ENCODE results near the gene POC1A. TPM values are rescaled to one million over a fixed set of nuclear protein-coding genes. Genes with fewer than 3 reads are reported as not detected.
"Not testable (repeated sequence)": the region's sequence is repeated elsewhere in the genome, so short reads cannot be mapped to it uniquely, and the experiment has no call there.

Gene POC1A
- total and polyA plus RNA-seq, 9 donors, result 3.1 to 7.5 (median 5.6) TPM

GRCh38 chr3:52052831-52053306 is 101.4 kb downstream of the POC1A start:
- H3K4me1 ChIP-seq (ENCODE audit: control insufficient read depth, insufficient read depth, low read length), result peaks cover 63% of the 10 kb centered on the region
- H3K4me3 ChIP-seq (ENCODE audit: low read length), result peak overlapping the region; percentile 25
- no peaks in the 10 kb centered on the region for H3K9me3 ChIP-seq (replicated peaks; ENCODE audit: control insufficient read depth, low read depth, low read length)
- peaks cover 61% of the 10 kb centered on the region for H3K36me3 ChIP-seq (ENCODE audit: control insufficient read depth, insufficient read depth, low read length)
- DNase-seq, result peak; percentile 92
- no peaks in the 10 kb centered on the region for H3K27me3 ChIP-seq (ENCODE audit: control insufficient read depth, insufficient read depth, low read length)
- WGBS (ENCODE audit: insufficient coverage), result 6% methylated on average over 6 of the region's 10 CpGs
- H3K27ac ChIP-seq (ENCODE audit: low read length), result peak overlapping the region; percentile 75

DNA sequence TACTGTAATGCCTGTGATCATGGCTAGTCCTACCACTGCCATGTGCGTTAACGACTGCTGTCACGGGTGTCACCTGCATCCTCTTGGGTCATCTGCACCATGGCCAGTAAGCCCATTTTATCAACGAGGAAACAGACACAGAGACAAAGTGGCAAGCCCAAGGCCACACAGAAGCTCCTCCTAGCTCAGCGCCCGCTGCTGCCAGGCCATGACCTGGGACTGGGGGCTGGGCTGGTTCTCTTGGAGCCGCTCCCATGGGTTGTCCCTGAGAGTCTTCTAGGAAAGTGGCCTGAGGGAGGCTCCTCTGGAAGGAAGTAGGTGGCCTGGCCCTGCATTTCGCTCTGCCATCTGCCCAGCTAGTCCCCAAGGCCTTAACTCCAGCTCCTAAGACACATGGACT is 102.8 kb downstream of the POC1A start:
- no peaks in the 10 kb centered on the region for H3K27me3 ChIP-seq (ENCODE audit: control insufficient read depth, insufficient read depth, low read length)
- H3K4me3 ChIP-seq (ENCODE audit: low read length), result no peak overlapping the region
- 84% methylated on average over 6 of the region's 8 CpGs for WGBS (ENCODE audit: insufficient coverage)
- no peak overlapping the region for H3K27ac ChIP-seq (ENCODE audit: low read length)
- DNase-seq, result no peak
- H3K4me1 ChIP-seq (ENCODE audit: control insufficient read depth, insufficient read depth, low read length), result peaks cover 62% of the 10 kb centered on the region
- H3K36me3 ChIP-seq (ENCODE audit: control insufficient read depth, insufficient read depth, low read length), result peaks cover 61% of the 10 kb centered on the region
- H3K9me3 ChIP-seq (replicated peaks; ENCODE audit: control insufficient read depth, low read depth, low read length), result no peaks in the 10 kb centered on the region

- 77% methylated on average over 21 of the region's 21 CpGs for WGBS (ENCODE audit: insufficient coverage)
- Histone ChIP-seq H3K4me1 (ENCODE audit: control insufficient read depth, insufficient read depth, low read length) (peaks cover 67% of the 10 kb centered on the region), H3K4me3 (ENCODE audit: low read length) (no peak overlapping the region), H3K27ac (ENCODE audit: low read length) (no peak overlapping the region), H3K36me3 (ENCODE audit: control insufficient read depth, insufficient read depth, low read length) (peaks cover 61% of the 10 kb centered on the region), H3K9me3 (replicated peaks; ENCODE audit: control insufficient read depth, low read depth, low read length) (no peaks in the 10 kb centered on the region), H3K27me3 (ENCODE audit: control insufficient read depth, insufficient read depth, low read length) (no peaks in the 10 kb centered on the region)
- DNase-seq, result no peak
Observed at GRCh38 chr3:52050571-52050970, 103.7 kb downstream of the POC1A start.

GRCh38 chr3:52049503-52049902 is 104.7 kb downstream of the POC1A start:
- WGBS (ENCODE audit: insufficient coverage), result 60% methylated on average over 1 of the region's 2 CpGs
- no peak overlapping the region for H3K27ac ChIP-seq (ENCODE audit: low read length)
- no peaks in the 10 kb centered on the region for H3K9me3 ChIP-seq (replicated peaks; ENCODE audit: control insufficient read depth, low read depth, low read length)
- peaks cover 58% of the 10 kb centered on the region for H3K36me3 ChIP-seq (ENCODE audit: control insufficient read depth, insufficient read depth, low read length)
- no peak overlapping the region for H3K4me3 ChIP-seq (ENCODE audit: low read length)
- DNase-seq, result no peak
- peaks cover 63% of the 10 kb centered on the region for H3K4me1 ChIP-seq (ENCODE audit: control insufficient read depth, insufficient read depth, low read length)
- H3K27me3 ChIP-seq (ENCODE audit: control insufficient read depth, insufficient read depth, low read length), result no peaks in the 10 kb centered on the region

DNA sequence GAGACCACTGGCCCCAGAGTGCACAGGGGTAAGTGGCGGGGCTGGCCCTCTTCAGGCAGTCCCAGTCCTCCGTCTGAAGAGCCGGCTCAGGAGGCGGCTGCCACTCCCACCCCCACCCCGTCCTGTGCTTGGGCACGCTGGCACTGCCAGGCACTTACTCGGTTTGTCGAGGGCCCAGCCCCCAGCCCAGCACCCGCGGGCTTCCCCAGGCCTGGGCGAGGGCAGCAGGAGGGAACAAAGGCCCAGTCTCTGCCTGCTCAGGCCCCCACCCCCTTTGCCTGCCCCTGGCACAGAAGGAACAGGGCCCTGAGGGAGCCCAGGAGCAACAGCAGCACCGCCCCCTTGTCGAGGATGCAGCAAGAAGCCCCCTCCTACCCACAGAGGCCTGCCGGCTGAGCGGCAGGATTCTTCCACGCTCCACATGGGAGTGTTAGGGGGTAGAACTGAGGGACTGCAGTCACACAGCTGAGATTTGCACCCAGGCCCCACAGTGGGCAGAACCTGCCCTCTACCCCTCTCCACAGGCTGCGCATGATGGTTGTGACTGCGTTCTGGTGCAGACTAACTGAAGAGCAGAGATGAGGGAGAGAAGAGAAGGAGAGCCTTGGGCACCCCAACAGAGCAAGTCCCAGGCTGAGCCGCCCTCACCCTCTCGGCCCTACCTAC is 106.8 kb downstream of the POC1A start:
- DNase-seq, result no peak
- Histone ChIP-seq H3K4me3 (ENCODE audit: low read length) (no peak overlapping the region), H3K9me3 (replicated peaks; ENCODE audit: control insufficient read depth, low read depth, low read length) (no peaks in the 10 kb centered on the region), H3K27me3 (ENCODE audit: control insufficient read depth, insufficient read depth, low read length) (no peaks in the 10 kb centered on the region), H3K27ac (ENCODE audit: low read length) (no peak overlapping the region), H3K4me1 (ENCODE audit: control insufficient read depth, insufficient read depth, low read length) (peaks cover 54% of the 10 kb centered on the region), H3K36me3 (ENCODE audit: control insufficient read depth, insufficient read depth, low read length) (peaks cover 38% of the 10 kb centered on the region)
- WGBS (ENCODE audit: insufficient coverage), result 78% methylated on average over 10 of the region's 20 CpGs

GRCh38 chr3:52046902-52047239 is 107.4 kb downstream of the POC1A start:
- DNase-seq, result no peak
- Histone ChIP-seq H3K27ac (ENCODE audit: low read length) (no peak overlapping the region), H3K36me3 (ENCODE audit: control insufficient read depth, insufficient read depth, low read length) (peaks cover 32% of the 10 kb centered on the region), H3K27me3 (ENCODE audit: control insufficient read depth, insufficient read depth, low read length) (no peaks in the 10 kb centered on the region), H3K4me3 (ENCODE audit: low read length) (no peak overlapping the region), H3K4me1 (ENCODE audit: control insufficient read depth, insufficient read depth, low read length) (peaks cover 48% of the 10 kb centered on the region), H3K9me3 (replicated peaks; ENCODE audit: control insufficient read depth, low read depth, low read length) (no peaks in the 10 kb centered on the region)
- WGBS (ENCODE audit: insufficient coverage), result 57% methylated on average over 5 of the region's 7 CpGs

- Histone ChIP-seq H3K27ac (ENCODE audit: low read length) (no peak overlapping the region), H3K4me1 (ENCODE audit: control insufficient read depth, insufficient read depth, low read length) (peaks cover 47% of the 10 kb centered on the region), H3K36me3 (ENCODE audit: control insufficient read depth, insufficient read depth, low read length) (peaks cover 27% of the 10 kb centered on the region), H3K9me3 (replicated peaks; ENCODE audit: control insufficient read depth, low read depth, low read length) (no peaks in the 10 kb centered on the region), H3K27me3 (ENCODE audit: control insufficient read depth, insufficient read depth, low read length) (no peaks in the 10 kb centered on the region), H3K4me3 (ENCODE audit: low read length) (no peak overlapping the region)
- DNase-seq, result no peak
- 64% methylated on average over 10 of the region's 12 CpGs for WGBS (ENCODE audit: insufficient coverage)
Observed at GRCh38 chr3:52046186-52046901, 107.9 kb downstream of the POC1A start.

DNA sequence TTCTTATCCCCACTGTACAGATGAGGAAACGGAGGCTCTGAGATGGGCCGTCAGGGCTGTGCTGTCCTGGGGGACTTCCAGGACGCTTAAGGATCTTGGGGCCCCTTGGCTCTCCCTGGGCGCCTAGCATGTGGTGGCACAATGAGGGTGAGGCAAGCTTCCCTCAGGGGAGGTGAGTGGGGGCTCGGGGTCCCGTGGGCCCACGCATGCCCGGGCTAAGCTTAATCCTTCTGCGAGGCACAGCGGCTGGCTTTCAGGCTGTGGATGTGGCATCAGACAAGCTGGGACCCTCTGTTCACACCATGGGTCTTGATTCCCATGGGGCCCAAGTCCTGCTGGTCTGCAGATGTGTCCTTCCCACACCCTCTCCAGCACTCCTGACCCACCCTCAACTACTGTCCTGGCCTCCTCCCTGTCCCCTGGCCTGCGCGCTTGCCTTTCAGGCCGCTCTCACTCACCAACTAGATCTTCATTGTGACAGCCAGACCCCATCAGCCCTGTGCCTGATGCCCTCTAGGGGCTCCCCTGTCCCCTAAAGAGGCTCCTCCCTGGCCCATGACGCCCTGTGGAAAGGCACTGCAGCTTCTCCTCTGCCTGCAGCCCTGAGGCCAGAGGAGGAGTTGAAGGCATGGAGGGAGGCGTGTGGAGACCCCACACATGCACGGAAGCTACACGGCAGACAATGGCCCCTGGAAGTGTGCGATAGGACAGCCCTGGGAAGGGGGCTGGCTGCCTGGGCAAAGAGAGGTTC is 109.2 kb downstream of the POC1A start:
- Histone ChIP-seq H3K4me3 (ENCODE audit: low read length) (no peak overlapping the region), H3K27ac (ENCODE audit: low read length) (no peak overlapping the region), H3K27me3 (ENCODE audit: control insufficient read depth, insufficient read depth, low read length) (no peaks in the 10 kb centered on the region), H3K36me3 (ENCODE audit: control insufficient read depth, insufficient read depth, low read length) (peaks cover 14% of the 10 kb centered on the region), H3K9me3 (replicated peaks; ENCODE audit: control insufficient read depth, low read depth, low read length) (no peaks in the 10 kb centered on the region), H3K4me1 (ENCODE audit: control insufficient read depth, insufficient read depth, low read length) (peaks cover 50% of the 10 kb centered on the region)
- no peak for DNase-seq
- 80% methylated on average over 13 of the region's 18 CpGs for WGBS (ENCODE audit: insufficient coverage)

DNA sequence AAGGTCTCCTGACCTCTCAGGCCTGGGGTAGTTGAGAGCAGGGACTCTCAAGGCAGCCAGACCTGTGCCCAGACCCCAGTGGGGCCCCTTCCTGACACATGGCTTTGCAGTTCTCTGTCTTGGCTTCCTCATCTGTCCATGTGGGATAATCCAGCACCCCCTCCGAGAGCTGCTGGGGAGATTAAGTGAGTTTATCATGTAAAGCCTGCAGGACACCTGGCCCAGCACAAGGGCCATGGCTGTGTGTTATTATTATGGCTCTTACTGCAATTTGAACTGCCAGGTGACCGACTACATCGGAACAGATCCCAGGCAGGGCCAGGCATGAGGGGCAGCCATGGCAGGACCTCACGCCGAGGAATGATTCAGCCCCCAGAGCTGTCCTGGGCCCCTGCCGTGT is 110.5 kb downstream of the POC1A start:
- no peak overlapping the region for H3K27ac ChIP-seq (ENCODE audit: low read length)
- WGBS (ENCODE audit: insufficient coverage), result 33% methylated on average over 5 of the region's 6 CpGs

GRCh38 chr3:52043039-52043438 is 111.2 kb downstream of the POC1A start:
- peaks cover 60% of the 10 kb centered on the region for H3K4me1 ChIP-seq (ENCODE audit: control insufficient read depth, insufficient read depth, low read length)
- not testable (repeated sequence) for H3K27me3 ChIP-seq (ENCODE audit: control insufficient read depth, insufficient read depth, low read length)
- 80% methylated on average over 1 of the region's 1 CpG for WGBS (ENCODE audit: insufficient coverage)

More for the DNA sequence above, 110.5 kb downstream of the POC1A start:
- Histone ChIP-seq H3K27me3 (ENCODE audit: control insufficient read depth, insufficient read depth, low read length) (no peaks in the 10 kb centered on the region), H3K9me3 (replicated peaks; ENCODE audit: control insufficient read depth, low read depth, low read length) (no peaks in the 10 kb centered on the region), H3K4me1 (ENCODE audit: control insufficient read depth, insufficient read depth, low read length) (peaks cover 58% of the 10 kb centered on the region), H3K4me3 (ENCODE audit: low read length) (no peak overlapping the region), H3K36me3 (ENCODE audit: control insufficient read depth, insufficient read depth, low read length) (peaks cover 6% of the 10 kb centered on the region)
- no peak for DNase-seq

More at GRCh38 chr3:52043039-52043438, 111.2 kb downstream of the POC1A start:
- H3K27ac ChIP-seq (ENCODE audit: low read length); H3K9me3 ChIP-seq (replicated peaks; ENCODE audit: control insufficient read depth, low read depth, low read length); H3K36me3 ChIP-seq (ENCODE audit: control insufficient read depth, insufficient read depth, low read length); H3K4me3 ChIP-seq (ENCODE audit: low read length); DNase-seq: not testable (repeated sequence)

Data from muscle of leg (tissue), 11 donors.